GM18505 (cell line): Measurements from ENCODE around the gene TAF4B.
A peak's percentile ranks its signal among the peaks of the same experiment; 100 is the strongest.

Experiments
- ATAC-seq: cut with Tn5 transposase; IDR thresholded peaks from one replicate; pipeline ENCODE4 v1.9.1; 2021; ENCODE audit not compliant: unreplicated experiment
- POLR2A ChIP-seq: IDR thresholded peaks from 4 replicates; pipeline ENCODE4 v1.6.1; 2011; ENCODE audit warnings: borderline replicate concordance; ENCODE audit not compliant: insufficient read depth, insufficient read length; ENCODE audit errors: extremely low read depth

Gene TAF4B

GRCh38 chr18:26394047-26394654, 167.9 kb downstream of the TAF4B start:
- ATAC-seq = no peak
- no peak for TF ChIP-seq POLR2A

- ATAC-seq = no peak
- no peak for TF ChIP-seq POLR2A
These were observed 170.8 kb downstream of the TAF4B start for GRCh38 chr18:26397019-26397418.

GRCh38 chr18:26403491-26403890, 177.2 kb downstream of the TAF4B start:
- no peak for ATAC-seq
- TF ChIP-seq POLR2A = no peak

GRCh38 chr18:26405190-26405801, 179.1 kb downstream of the TAF4B start:
- no peak for TF ChIP-seq POLR2A
- peak; percentile 68 for ATAC-seq

GRCh38 chr18:26406324-26406723, 180.1 kb downstream of the TAF4B start:
- TF ChIP-seq POLR2A = no peak
- ATAC-seq = no peak

GRCh38 chr18:26406854-26407517, 180.7 kb downstream of the TAF4B start:
- no peak for ATAC-seq
- TF ChIP-seq POLR2A = no peak

GRCh38 chr18:26407736-26408601, 181.7 kb downstream of the TAF4B start:
- no peak for ATAC-seq
- TF ChIP-seq POLR2A = no peak

GRCh38 chr18:26409091-26409490, 182.8 kb downstream of the TAF4B start:
- no peak for TF ChIP-seq POLR2A
- no peak for ATAC-seq

GRCh38 chr18:26414901-26415440, 188.7 kb downstream of the TAF4B start:
- no peak for TF ChIP-seq POLR2A
- ATAC-seq = no peak

- ATAC-seq = no peak
These were observed 189.4 kb downstream of the TAF4B start for GRCh38 chr18:26415631-26416030.

GRCh38 chr18:26416652-26417150, 190.5 kb downstream of the TAF4B start:
- ATAC-seq = no peak
- TF ChIP-seq POLR2A = no peak

More at GRCh38 chr18:26415631-26416030, 189.4 kb downstream of the TAF4B start:
- TF ChIP-seq POLR2A = no peak

GRCh38 chr18:26417190-26417589, 190.9 kb downstream of the TAF4B start:
- ATAC-seq = no peak
- no peak for TF ChIP-seq POLR2A

GRCh38 chr18:26418225-26418624, 192.0 kb downstream of the TAF4B start:
- TF ChIP-seq POLR2A = no peak

More at GRCh38 chr18:26418225-26418624, 192.0 kb downstream of the TAF4B start:
- no peak for ATAC-seq
